COLO829 (cell line): ENCODE results near the gene CAV1.
"Not testable (repeated sequence)": the region's sequence is repeated elsewhere in the genome, so short reads cannot be mapped to it uniquely, and the experiment has no call there.

Experiments used
- DNase-seq: peaks from one replicate; pipeline ENCODE4 v3.0.0; 2012; ENCODE audit warnings: low spot score

Gene CAV1

DNA sequence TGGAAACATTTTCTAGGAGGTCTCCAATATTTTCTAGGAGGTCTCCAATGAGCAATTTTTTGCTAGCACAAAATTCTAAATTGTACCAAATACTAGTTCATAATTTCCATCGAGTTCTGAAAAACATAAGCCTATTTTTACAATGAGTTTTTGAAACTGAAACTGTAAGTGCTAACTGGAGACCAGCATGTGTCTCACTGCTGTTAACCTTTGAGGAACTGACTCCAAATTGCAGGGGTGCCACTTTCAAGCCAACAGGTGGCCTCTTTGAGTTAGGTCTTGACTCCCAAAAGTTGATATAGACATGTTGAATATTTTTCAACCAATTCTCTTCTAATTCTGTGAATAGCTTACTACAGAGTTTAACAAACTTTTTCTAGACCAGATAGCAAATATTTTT, 58.8 kb downstream of the CAV1 start:
- DNase-seq, result no peak

DNA sequence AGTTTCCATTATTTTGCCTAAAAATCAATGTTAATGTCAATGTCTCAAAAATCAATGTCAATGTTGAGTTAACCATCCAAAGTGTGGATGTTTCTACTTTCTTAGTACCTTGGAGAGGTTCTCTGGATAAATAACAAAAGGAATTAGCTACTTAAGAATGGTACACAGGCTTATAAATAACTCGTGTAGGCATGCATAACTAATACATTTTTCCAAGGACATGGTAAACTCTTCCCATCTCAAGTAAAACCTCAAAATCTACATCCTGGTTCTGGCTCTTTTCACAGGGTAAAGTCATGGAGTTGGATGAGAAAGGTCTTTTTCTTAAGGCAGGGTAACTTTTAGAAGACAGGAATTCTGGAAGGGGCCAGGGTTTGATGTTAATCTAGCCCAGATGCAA, 59.9 kb downstream of the CAV1 start:
- DNase-seq, result no peak

DNA sequence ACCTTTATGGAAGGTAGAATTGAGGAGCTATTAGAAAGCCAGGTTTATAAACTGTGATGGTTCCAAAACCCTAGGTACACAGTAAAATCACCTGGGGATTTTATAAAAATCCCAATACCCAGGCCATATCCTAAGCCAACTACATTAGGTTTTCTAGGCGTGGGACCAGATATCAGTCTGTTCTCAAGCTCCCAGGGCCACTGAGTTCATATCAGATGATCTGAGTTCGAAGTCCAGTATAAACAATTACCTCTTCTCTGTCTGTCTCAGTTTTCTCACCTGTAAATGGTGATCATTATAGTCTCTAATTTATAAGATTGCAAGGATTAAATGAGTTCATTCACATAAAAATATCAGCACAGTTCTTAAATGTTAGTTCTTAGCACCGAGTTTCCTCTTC, 60.6 kb downstream of the CAV1 start:
- DNase-seq, result no peak

DNA sequence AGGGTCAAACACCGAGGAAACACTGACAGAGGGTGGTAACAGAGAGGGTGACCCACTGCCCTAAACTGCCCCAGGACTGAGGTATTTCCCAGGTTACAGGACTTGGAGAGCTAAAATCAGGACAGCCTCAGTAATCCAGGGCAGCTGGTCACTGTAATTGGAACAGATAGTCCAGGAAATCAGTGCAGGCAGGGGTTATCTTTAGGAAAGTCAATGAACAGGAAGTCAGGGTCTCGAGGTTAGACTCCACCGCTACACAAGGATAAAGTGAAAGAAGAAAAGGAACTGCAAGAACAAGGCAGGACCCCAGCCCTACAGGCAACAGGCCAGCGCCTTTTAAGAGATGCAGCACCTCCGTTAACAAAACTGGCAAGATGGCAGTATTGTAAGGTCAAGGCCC, 61.1 kb downstream of the CAV1 start:
- DNase-seq, result no peak

DNA sequence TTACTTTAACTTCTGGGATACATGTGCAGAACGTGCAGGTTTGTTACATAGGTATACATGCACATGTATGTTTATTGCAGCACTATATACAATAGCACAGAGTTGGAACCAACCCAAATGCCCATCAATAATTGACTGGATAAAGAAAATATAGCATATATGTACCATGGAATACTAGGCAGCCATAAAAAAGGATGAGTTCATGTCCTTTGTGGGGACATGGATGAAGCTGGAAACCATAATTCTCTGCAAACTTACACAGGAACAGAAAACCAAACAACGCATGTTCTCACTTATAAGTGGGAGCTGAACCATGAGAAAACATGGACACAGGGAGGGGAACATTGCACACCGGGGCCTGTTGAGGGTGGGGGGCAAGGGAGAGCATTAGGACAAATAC, 62.4 kb downstream of the CAV1 start:
- DNase-seq, result not testable (repeated sequence)

DNA sequence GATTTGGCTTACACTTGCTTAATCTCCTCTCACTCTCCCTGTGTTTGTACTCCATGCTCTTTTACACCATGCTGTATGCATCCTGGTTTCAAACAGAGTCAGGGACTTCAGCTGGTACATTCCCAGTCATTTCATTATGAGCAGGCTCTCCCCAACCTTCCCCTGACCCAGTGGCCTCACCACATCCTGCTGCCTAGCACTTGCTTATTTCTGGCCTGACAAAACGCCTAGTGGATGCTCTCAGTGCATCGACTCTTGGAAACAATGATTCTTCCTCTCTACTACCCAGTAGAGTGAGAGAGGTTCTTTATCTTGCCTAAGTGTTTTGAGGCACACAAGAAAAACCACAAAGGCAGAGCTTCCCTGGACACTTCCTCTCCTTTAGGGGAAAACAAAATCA, 63.4 kb downstream of the CAV1 start:
- DNase-seq, result peak; percentile 55

DNA sequence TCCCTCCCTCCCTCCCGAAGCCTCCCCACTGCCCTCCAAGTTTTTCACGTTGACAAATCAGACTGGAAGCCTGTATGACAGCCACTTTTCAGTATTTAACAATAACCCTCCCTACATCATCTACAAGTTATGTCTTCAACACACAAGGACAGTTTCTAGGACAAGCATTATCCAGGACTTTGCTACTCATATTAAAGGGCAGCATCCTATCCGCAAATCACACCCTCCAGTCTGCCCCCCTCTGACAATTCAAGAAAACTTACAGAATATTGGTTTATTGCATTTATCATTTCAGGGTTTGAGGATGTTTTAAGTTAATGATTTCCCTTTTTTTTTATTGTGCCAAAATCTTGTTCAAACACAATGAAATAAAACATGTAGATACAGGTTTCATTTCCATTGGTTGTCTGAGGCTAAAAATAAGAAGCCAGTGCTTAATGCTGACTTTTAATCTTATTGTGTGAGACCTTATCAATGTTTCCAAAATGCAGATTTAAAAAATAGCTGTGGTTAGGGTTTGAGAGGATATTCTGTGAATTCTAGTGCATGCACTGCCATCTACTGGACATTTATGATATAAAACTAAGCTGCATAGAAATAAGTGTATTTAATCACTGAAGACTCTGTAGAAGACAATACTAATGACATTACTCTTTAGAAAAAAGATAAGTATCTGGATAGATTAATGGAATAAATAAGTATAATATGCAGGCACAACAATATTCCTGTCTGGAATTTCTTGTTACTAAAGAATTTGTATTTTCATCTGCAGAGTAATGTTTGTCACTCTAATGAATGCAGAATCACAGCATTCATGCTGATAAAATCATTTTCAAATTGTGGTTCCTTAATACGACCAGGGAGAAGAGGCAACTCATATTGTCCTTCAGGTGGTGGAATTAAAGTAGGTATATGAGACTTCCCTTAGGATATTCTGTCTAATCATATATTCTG, 64.1 kb downstream of the CAV1 start:
- DNase-seq, result peak; percentile 65

DNA sequence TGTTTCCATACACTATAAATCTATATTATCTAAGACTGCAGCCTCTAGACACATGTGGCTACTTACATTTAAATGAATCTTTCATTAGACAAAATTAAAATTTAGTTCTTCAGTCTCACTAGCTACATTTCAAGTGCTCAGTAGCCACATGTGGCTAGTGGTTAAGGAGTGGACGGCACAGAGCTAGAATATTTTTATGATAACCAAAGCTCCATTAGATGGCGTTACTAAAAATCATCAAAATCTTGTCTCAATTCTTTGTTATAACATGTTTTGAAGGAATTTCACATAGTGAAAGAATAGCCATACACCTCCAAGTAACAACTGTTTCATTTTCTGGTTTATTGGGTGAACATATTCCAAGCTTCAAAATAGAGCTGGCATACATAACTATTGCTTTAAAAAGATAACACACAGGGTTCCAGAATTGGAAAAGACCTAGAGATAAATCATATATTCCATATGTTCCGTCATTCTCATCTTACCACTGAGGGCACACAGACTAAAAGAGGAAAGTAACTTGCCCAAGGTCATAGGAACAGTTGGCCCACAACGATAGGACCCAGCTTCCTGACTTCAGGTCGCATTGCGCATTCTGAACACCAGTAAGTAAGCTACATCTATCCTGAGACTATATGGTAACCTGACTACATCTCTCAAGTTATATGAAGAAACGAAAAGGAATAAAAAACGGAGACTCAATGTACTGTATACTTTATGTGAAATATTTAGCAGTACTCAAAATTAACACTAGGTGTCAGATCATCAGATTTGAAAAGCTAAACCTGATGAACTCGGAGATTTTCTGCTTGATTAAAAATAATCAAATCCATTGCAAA, 66.6 kb downstream of the CAV1 start:
- DNase-seq, result peak; percentile 48

DNA sequence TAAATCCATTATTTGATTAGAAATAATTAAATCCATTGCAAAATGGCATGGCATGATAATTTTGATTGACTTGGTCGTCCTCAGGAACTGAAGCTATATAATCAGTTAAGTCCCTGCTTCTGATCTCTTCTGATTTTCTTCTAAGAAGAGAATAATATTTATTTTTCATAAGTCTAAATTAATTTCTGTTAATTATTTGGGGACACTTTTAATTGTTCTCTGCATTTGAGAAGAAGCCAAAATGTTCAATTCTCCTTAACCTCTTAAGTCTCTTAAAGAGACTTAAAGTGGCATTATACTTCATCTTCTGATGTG, 67.2 kb downstream of the CAV1 start:
- no peak for DNase-seq

DNA sequence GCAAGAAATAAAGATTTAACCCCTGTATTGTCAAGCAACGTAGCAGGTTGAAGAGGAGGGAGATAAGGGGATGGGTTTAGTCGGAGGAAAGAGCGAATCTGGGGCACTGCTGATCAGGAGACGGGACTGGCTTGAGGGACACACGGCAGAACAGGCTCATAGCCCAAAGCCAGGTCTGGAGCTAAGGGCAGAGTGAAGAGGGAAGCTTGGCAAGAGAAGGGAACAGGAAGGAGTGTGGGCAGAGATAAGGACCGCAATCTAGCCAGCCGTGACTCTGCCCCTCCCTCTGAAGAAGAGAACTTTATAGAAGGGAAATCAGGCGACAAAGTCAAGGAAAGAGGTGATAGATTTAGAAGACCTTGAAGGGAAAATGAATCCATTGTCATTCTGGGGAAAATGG, 67.6 kb downstream of the CAV1 start:
- DNase-seq, result no peak

DNA sequence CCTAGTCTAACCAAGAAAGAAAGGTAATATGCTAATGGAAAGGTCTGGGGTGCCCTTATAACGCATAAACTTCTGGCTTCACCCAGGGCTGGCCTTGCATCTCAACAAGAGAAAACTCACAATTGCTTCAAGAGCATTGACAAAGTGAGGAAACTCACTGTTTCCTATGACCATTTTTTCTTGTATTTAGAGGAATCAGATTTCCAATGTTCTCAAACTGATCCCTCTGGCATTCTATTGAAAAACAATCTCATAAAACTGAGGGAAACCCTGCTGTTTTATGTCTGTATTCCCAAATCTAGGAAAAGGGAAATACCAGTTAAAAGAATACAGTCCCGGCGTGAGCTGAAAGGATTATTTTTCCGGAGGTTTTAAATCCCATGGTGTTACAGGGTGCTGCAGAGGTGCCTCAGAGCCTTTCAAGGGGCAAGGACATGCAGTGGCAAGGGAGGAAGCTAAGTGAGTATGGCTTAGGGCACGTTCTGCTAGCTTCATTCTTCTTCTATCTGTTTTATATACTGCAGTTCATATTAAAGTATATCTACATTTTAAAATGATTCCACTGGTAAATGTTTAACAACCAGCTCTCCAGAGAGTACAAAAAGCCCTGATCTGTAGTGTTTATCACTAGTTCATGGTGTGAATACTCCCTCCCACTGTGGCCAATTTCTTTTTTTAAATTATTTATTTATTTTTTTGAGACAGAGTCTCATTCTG, 68.7 kb downstream of the CAV1 start:
- DNase-seq, result no peak

DNA sequence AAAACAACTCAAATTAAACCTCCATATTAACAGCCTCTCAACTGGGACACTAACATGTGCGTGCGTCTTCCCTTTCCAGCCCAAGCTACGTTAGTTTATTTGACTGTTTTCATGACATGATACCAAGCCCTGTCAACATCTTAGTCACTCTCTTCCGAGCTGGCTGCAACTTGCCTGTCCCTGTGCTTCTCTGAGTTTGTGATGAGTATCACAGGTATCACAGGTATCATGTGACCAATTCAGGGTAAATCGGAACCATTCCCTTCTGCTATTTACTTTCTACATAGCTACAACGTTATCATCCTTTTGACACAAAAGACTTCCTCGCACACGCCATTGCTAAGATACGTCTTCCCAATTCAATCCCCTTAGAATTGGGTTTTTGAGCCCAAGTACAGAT, 70.2 kb downstream of the CAV1 start:
- no peak for DNase-seq

DNA sequence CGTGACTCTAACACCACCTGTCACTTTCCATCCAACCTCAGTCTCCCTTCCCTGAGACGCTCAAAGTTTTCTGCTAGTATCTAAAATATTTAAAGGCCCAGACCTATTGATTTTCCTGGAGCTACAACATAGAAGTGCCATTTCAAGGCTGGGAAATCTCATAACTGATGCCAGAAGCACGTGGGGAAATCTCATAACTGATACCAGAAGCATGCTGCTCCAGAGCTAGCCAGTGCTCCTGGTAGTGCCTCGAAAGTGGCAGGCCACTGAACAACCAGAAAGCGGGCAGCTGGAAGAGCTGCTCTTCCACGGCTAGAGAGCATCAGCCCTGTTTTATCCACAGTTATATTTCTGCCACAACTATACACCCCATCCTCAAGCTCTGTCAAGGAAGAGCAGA, 72.5 kb downstream of the CAV1 start:
- no peak for DNase-seq

DNA sequence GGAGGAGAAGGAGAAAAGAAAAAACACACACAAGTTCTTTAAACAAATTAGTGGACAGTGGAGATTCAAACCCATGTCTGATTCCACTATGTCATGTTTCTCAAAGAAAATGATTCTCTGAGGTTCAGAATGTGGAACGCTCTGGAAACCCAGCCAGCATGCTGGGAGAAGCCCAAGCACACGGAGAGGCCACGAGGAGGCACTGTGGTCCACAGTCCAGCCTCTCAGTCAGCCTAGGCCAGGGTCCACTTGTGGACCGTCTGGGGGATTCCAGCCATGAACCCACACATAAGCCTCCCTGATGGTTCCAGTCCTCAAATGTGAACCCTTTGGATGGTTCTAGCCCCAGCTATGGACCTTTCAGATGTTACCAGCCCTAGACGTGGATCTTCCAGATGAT, 73.4 kb downstream of the CAV1 start:
- DNase-seq, result no peak

DNA sequence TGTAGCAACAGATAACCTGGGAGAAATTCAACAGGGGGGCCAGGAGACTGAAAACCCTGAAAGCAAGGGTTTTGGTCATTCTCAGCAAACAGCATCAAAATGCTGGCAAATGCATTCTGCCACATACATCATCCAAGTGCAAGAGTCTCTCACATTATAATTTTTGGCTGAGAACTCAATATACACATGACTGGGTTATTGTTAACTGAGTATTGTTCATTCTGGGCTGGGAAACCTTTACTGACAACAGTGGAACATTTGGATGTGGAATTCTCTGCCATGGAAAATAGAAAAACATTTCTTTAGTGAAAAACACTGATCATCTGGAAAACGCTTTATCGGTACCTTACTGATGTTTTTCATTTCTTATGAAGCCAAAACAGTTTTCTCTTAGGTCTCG, 74.0 kb downstream of the CAV1 start:
- no peak for DNase-seq

DNA sequence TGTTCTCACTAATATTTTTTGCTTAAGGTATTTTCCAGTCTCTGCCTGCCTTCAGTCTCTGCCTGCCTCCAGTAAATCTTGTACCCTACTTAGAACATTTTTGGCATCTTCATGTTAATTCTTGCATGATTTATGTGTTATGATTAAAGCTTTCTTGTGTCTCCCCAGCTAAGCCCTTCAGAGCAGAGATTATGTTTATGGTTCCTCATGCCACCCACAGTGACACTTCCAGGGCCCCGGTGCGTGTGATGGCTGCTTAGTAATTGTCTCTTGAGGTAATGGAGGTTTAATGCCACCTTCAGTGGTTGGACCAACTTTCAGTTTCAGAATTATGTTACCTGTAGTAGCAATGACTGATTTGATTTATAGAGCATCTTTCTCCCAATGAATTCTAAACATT, 76.6 kb downstream of the CAV1 start:
- no peak for DNase-seq

DNA sequence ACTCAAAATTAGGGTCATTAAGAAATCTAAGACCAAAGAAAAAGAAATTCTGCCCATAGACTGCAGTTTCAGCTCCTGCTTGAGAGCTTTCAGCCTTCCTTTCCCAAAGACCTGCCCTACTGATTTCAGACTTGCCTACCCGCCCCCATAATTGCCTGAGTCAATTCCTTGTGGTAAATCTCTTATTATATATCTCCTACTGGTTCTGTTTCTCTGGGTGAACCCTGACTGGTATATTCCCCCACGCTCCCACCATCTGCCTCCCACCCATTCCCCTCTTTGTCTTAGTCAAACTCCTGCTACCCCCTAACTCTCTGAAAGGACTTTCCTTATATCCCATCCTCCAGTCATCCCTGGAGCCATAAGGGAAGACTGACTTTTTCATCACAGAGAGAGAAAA, 82.5 kb downstream of the CAV1 start:
- no peak for DNase-seq

DNA sequence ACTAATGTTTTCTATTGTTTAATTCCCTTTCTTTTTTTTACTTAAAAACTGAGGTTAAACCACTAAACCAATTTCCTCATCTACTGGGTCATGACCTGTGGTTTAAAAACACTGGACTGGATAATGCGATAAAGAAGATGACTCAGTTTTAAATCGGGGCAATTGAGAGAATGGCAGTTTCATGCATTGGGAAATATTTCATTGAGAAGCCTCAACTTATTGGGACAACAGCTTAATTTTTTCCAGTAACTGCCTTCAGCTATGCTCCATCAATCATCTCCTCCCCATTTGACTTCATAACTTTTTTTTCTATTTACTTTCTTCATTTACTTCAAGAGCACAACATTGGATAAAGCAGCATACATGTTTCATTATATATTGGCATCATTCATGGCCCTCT, 85.4 kb downstream of the CAV1 start:
- DNase-seq, result no peak

DNA sequence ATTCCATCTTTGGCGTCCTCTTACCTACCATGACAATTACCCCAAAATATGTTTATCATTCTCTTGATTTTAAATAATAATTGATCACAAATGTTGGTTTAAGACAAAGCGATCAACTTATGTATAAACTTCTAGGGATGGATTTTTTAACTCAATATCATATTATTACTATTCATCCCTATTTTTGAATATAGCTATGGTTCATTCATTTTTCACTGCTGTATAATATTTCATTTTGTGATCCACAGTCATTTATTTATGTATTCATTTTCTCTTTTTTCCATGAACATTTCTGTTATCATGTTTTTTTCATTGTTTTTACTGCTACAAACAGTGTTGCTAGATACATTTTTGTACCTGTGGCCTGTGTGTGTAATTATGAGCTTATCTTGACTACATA, 85.9 kb downstream of the CAV1 start:
- no peak for DNase-seq
